HG03039 (cell line): ENCODE measurements around the gene B4GALT5.

Experiments
- ATAC-seq: cut with Tn5 transposase; IDR thresholded peaks from one replicate; pipeline ENCODE4 v1.9.1; 2021; ENCODE audit warnings: mild to moderate bottlenecking, moderate library complexity; ENCODE audit not compliant: unreplicated experiment

The B4GALT5 gene

GRCh38 chr20:49587111-49587570 is 126.5 kb downstream of the B4GALT5 start:
- ATAC-seq: no peak

DNA sequence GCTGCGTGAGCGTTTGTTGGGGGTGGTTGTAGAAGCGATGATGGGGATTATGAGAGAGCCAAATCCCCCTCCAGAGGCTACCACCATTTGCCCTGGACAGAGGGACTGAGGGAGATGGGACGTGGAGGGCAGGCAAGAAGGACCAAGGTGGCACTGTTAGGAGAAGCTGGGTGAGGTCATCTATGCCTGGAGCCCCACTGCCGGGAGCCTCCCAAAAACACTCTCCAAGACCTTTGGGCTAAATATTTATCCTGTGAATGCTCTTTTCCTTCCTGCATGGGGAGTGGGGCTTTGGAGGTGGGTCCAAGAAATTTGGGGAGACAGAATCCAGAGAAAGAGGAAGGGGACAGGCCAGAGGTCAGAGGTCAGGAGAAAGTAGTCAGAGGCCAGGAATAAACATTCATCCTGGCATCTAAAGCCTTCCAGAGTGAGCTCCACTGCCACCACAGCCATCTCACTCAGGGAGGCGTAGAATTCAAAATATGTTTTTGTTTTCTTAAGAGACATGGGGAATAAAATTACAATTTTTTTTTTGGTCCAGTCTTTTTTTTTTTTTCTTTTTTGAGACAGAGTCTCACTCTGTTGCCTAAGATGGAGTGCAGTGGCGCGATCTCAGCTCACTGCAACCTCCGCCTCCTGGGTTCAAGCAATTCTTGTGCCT is 128.0 kb downstream of the B4GALT5 start:
- ATAC-seq: no peak

DNA sequence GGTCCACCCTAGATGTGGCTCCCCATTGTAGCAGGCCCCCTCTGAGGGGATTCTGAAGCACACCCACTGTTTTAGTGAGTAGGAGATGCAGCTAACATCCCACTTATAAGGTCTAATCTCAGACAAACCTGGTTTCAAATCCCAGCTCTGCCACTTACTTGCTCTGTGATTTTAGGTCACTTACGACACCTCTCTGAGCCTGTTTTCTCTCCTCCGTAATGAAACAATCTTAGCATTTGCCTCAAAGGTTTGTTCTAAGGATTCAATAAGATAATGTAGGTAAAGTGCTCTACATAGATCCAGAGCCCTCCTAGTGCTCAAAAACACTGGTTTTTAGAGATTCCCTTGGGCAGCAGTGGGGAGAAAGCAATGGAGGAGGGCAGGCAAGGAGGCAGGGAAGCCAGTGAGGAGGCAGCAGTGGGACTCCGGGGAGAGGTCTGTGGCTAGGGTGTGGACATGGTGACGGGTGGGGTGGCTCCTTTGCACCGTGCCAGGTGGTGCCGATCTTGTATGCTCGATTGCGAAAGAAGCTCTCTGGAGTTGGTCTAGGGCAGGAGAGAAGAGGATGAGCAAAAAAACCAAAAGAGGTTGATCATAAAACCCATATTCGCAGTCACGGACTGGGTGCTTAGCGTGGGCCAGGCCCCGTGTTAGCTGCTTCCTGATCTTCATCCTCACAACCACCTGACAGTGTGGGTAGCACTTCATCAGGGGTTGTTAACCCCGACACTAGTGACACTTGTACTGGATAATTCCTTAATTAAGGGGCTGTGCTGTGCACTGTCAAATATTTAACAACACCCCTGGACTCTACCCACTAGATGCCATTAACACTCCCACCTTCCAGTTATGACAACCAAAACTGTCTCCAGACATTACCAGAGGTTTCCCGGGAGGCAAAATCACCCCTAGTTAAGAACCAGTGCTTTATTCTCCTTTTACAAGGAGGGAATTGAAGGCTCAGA is 129.0 kb downstream of the B4GALT5 start:
- no peak for ATAC-seq

DNA sequence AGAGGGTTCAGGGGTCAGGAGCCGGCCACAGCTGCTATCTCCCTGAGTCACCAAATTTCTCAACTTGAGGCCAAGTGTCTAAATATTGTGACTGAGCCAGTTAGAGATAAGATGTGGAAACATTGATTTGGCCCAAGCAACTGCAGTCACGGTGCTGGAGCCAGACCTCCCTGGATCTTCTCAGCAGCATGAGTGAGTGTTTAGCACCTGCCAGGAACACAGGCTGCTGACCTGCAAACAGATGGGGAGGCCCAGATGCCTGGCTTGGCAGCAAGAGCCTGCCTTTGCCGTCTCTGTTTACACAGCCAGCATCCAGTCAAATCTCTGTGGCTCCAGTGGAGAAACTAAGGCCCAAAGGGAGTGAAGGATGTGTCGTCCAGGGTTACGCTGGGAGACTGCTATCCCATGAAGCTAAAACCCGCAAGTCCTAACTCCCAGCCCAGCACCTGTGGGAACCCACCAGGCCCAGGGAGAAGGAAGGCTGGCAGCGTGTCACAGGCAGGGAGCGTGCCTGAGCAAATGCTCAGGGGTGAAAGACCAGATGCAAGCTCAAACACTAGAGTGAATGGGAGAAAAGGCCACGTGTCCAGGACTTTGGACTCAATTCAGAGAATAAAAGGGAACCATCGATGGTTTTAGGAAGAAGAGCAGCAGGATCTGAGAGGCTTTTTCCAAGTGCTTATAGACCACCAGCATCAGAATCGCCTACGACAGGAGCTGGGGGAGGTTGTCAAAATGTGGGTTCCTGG is 129.8 kb downstream of the B4GALT5 start:
- no peak for ATAC-seq

DNA sequence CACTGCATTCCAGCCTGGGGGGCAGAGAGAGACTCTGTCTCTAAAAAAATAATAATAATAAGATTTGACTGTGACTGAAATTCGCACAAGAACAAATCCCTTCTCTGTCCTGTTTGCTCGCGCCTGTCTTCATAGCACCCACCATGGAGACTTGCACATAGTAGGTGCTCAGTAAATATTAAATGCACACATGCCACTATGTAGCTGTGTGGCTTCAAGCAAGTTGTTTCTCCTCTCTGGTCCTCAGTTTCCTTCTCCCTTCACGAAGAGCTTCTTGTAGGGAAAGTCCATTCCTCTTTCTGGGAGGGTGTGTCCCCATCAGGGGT is 130.4 kb downstream of the B4GALT5 start:
- ATAC-seq: no peak
